Hepatocyte (in vitro differentiated cells): ENCODE results near the gene BBS10.

Experiments
- EZH2 ChIP-seq: fragments of 200-600 bp; sonication (generic); IDR thresholded peaks from 2 replicates; pipeline ENCODE4 v1.6.1; 2016; ENCODE audit warnings: antibody characterized with exemption, mild to moderate bottlenecking, borderline replicate concordance
- EZH2phosphoT487 ChIP-seq: fragments of 200-600 bp; sonication (generic); IDR thresholded peaks from one replicate; pipeline ENCODE4 v1.6.1; 2018; ENCODE audit warnings: antibody characterized with exemption, mild to moderate bottlenecking, low read depth, moderate library complexity; ENCODE audit not compliant: unreplicated experiment, severe bottlenecking
- TF ChIP-seq, protein P1 (sequence below): fragments of 200-600 bp; sonication (generic); IDR thresholded peaks from 2 replicates; pipeline ENCODE4 v1.5.1; 2016; ENCODE audit warnings: antibody characterized with exemption, mild to moderate bottlenecking; ENCODE audit not compliant: poor library complexity

- TF ChIP-seq, protein P1, sequence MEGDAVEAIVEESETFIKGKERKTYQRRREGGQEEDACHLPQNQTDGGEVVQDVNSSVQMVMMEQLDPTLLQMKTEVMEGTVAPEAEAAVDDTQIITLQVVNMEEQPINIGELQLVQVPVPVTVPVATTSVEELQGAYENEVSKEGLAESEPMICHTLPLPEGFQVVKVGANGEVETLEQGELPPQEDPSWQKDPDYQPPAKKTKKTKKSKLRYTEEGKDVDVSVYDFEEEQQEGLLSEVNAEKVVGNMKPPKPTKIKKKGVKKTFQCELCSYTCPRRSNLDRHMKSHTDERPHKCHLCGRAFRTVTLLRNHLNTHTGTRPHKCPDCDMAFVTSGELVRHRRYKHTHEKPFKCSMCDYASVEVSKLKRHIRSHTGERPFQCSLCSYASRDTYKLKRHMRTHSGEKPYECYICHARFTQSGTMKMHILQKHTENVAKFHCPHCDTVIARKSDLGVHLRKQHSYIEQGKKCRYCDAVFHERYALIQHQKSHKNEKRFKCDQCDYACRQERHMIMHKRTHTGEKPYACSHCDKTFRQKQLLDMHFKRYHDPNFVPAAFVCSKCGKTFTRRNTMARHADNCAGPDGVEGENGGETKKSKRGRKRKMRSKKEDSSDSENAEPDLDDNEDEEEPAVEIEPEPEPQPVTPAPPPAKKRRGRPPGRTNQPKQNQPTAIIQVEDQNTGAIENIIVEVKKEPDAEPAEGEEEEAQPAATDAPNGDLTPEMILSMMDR = no peak
- TF ChIP-seq EZH2 (no peak), EZH2phosphoT487 (no peak)
Measured at GRCh38 chr12:76329159-76329558, 19.1 kb downstream of the BBS10 start.
